Type B pancreatic cell (in vitro differentiated cells): Measurements from ENCODE around the gene NAGA. TPM values are rescaled to one million over a fixed set of nuclear protein-coding genes. Genes with fewer than 3 reads are reported as not detected.
"Not testable (repeated sequence)": the region's sequence is repeated elsewhere in the genome, so short reads cannot be mapped to it uniquely, and the experiment has no call there.

ENCODE experiments used
- DNase-seq: peaks from one replicate; pipeline ENCODE4 v3.0.0; 2021; ENCODE audit warnings: mixed read lengths; ENCODE audit not compliant: unreplicated experiment; ENCODE audit errors: extremely low spot score
- H3K27ac Mint-ChIP-seq: 2 replicates; pipeline ENCODE4 v1.8.0; 2021; ENCODE audit warnings: mild to moderate bottlenecking, mixed read lengths
- H3K27me3 Mint-ChIP-seq: 2 replicates; pipeline ENCODE4 v1.8.0; 2021; ENCODE audit warnings: mixed read lengths
- H3K36me3 Mint-ChIP-seq: 2 replicates; pipeline ENCODE4 v1.8.0; 2021; ENCODE audit warnings: mixed read lengths
- H3K4me1 Mint-ChIP-seq: one replicate; pipeline ENCODE4 v1.8.0; 2021; ENCODE audit warnings: mixed read lengths; ENCODE audit not compliant: unreplicated experiment
- H3K4me3 Mint-ChIP-seq: 2 replicates; pipeline ENCODE4 v1.8.0; 2021; ENCODE audit warnings: mild to moderate bottlenecking, mixed read lengths
- H3K9me3 Mint-ChIP-seq: 2 replicates; pipeline ENCODE4 v1.8.0; 2021; ENCODE audit warnings: mixed read lengths
- total RNA-seq: library from RNA; stranded (reverse); gene quantifications from 2 replicates; pipeline ENCODE4 v1.2.1, GENCODE V29; 2021; ENCODE audit warnings: low replicate concordance
- TF ChIP-seq, protein P1 (sequence below): fragments of 200-600 bp; sonication (generic); conservative IDR thresholded peaks from 2 replicates; pipeline ENCODE4 v1.5.0; 2021; ENCODE audit warnings: antibody characterized with exemption, mild to moderate bottlenecking

The NAGA gene
- total RNA-seq, 1 donor from 2014 or later, result 24.1 TPM

GRCh38 chr22:42074132-42074811 lies 3.7 kb upstream of the NAGA start, which contains the start of gene PHETA2:
PHETA2 (plus strand) TSS chr22:42074248; CDS start chr22:42077294, 3,046 bp downstream.
- Mint-ChIP-seq H3K4me3 (peak within 1 kb of the TSS; percentile 71), H3K27ac (peak within 1 kb of the TSS; percentile 89), H3K36me3 (no peaks in the 10 kb centered on the region), H3K27me3 (no peaks in the 10 kb centered on the region), H3K4me1 (peaks cover 31% of the 10 kb centered on the region), H3K9me3 (no peaks in the 10 kb centered on the region)
- no peak for DNase-seq
- TF ChIP-seq, protein P1, sequence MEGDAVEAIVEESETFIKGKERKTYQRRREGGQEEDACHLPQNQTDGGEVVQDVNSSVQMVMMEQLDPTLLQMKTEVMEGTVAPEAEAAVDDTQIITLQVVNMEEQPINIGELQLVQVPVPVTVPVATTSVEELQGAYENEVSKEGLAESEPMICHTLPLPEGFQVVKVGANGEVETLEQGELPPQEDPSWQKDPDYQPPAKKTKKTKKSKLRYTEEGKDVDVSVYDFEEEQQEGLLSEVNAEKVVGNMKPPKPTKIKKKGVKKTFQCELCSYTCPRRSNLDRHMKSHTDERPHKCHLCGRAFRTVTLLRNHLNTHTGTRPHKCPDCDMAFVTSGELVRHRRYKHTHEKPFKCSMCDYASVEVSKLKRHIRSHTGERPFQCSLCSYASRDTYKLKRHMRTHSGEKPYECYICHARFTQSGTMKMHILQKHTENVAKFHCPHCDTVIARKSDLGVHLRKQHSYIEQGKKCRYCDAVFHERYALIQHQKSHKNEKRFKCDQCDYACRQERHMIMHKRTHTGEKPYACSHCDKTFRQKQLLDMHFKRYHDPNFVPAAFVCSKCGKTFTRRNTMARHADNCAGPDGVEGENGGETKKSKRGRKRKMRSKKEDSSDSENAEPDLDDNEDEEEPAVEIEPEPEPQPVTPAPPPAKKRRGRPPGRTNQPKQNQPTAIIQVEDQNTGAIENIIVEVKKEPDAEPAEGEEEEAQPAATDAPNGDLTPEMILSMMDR, result peak; percentile 56

GRCh38 chr22:42073621-42074041 lies 3.0 kb upstream of the NAGA start:
- Mint-ChIP-seq H3K4me3 (peak overlapping the region; percentile 71), H3K27me3 (no peaks in the 10 kb centered on the region), H3K36me3 (no peaks in the 10 kb centered on the region), H3K9me3 (no peaks in the 10 kb centered on the region), H3K27ac (peak overlapping the region; percentile 54), H3K4me1 (peaks cover 28% of the 10 kb centered on the region)
- TF ChIP-seq, protein P1, result no peak
- DNase-seq, result no peak

- DNase-seq, result no peak
- Mint-ChIP-seq H3K9me3 (no peaks in the 10 kb centered on the region), H3K27ac (peak overlapping the region; percentile 54), H3K4me1 (peaks cover 27% of the 10 kb centered on the region), H3K36me3 (no peaks in the 10 kb centered on the region), H3K4me3 (peak overlapping the region; percentile 71), H3K27me3 (no peaks in the 10 kb centered on the region)
- TF ChIP-seq, protein P1, result no peak
Observed at GRCh38 chr22:42072606-42073330, 2.2 kb upstream of the NAGA start.

DNA sequence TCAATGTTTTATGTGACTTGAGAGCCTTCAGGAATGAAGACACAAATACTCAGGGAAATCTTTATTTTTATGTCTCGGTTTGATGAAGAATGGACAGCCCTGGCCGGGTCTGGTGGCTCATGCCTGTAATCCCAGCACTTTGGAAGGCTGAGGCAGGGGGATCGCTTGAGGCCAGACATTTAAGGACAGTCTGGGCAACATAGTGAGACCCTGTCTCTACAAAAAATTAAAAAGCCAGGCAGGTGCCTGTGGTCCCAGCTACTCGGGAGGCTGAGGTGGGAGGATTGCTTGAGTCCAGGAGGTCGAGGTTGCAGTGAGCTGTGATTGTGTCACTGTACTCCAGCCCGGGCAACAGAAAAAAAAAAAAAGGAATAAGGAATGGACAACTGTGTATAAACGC lies 896 bp upstream of the NAGA start:
- DNase-seq, H3K36me3 Mint-ChIP-seq, H3K9me3 Mint-ChIP-seq, H3K27me3 Mint-ChIP-seq: not testable (repeated sequence)
- Mint-ChIP-seq H3K27ac (peak overlapping the region; percentile 96), H3K4me1 (peaks cover 27% of the 10 kb centered on the region), H3K4me3 (peak overlapping the region; percentile 95)

GRCh38 chr22:42069801-42070516 lies 653 bp downstream of the NAGA start:
- H3K4me3 Mint-ChIP-seq, result peak overlapping the region; percentile 95
- H3K36me3 Mint-ChIP-seq, result peaks cover 13% of the 10 kb centered on the region
- H3K9me3 Mint-ChIP-seq, result no peaks in the 10 kb centered on the region
- TF ChIP-seq, protein P1, result no peak
- peaks cover 24% of the 10 kb centered on the region for H3K4me1 Mint-ChIP-seq
- DNase-seq, result no peak
- H3K27ac Mint-ChIP-seq, result peak overlapping the region; percentile 96
- no peaks in the 10 kb centered on the region for H3K27me3 Mint-ChIP-seq
